Stimulated activated CD4-positive, alpha-beta T cell treated with anti-CD3 and anti-CD28 coated beads, Interleukin-15, amount 100 ng/mL, for 1 hour (primary cell): ENCODE data around the gene MAML3.

ENCODE experiments used
- DNase-seq, 2 donors: peaks; one replicate each; pipeline ENCODE4 v3.0.0-alpha.2; 2020; ENCODE audit warnings: low read depth in 1 of 2, low spot score in 1 of 2

Gene MAML3

DNA sequence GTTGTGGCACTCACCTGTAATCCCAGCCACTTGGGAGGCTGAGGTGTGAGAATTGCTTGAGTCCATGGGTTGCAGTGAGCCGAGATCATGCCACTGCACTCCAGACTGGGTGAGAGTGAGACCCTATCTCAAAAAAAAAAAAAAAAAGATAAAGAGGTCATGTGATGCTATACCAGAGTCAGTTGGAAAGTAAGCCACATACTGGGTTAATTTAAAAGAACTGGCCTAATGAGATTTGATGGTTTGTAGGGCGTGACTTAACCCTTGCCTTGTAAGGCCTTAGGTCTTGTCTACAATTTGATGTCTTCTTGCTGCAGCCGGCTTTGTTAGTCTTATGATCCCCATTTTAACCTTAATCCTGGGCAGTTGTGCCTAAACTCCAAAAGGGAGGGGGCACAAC, 483.2 kb downstream of the MAML3 start:
- no peak for DNase-seq

DNA sequence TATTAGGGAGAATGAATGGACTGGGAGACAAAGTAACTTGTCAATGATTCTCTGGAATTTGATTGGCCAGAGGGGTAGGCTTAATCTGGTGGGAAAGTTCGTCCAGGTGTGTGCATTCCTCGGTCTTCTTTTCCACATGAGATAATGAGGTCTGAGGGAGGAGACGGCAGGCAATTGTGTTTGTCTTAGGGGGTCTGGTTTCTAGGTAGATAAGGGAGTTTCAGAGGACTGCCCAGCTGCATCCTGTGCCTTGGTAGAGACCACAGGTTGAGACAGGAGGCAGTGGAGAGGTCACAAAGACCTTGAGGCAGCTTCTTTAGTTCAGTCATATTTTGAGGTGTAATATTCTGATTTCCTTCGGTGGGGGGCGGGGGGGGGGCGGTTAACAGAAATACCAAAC, 484.1 kb downstream of the MAML3 start:
- DNase-seq: no peak

DNA sequence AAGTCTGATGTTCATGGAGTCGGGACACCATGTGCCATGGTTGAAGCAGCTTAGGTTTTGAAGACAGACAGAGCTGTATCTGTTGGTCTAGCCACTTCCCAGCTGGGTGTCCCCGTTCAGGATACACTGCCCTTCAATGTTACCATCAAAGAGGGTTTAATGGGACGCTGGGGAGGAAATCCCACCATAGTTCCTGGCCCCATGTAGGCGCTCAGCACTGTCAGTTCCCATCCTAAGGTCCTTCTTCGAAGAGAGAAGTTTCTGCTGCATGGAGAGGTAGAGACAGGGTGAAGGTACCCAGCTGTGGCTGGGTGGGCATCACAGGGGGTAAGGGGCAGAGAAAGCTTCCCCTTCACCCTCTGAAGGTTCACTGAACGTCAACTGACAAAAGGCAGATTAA, 484.6 kb downstream of the MAML3 start:
- DNase-seq: no peak

DNA sequence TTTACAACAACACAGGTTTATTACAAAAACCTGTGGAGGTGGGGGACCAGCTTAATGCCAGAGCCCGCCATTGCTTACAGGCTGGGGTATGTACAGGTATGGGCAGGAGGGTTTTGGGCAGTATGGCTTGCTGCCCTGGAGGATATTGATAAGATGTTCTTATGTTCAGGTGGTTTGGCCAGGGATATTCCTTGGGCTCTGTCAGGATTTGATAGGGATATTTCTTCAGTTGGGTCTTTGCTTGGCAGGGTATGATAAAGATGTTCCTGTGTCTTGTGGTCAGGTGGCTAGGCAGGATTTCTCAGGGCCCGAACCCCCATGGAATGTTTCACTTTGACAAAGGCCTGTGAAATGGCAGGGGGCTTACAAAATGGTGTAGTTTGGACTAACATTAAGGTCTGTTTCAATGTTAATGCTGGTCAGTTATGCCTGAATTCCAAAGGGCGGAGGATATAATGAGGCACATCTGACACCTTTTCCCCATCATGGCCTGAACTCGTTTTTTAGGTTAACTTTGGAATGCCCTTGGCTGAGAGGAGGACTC, 485.3 kb downstream of the MAML3 start:
- DNase-seq: no peak

DNA sequence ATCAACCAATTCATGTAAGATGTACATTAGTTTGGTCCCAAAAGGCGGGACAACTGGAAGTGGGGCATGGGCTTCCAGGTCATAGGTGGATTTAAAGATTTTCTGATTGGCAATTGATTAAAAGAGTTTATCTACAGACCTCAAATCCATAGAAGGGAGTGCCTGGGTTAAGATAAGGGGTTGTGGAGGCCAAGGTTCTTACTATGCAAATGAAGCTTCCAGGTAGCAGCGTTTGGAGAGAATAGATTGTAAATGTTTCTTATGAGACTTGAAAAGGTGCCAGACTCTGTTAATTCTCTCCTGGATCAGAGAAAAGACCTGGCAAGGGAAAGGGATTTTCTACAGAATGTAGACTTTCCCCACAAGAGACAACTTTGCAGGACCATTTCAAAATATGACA, 485.9 kb downstream of the MAML3 start:
- no peak for DNase-seq
